NCI-H187 treated with DMSO at 0.1 percent for 48 hours (cell line): ENCODE results near the gene ZNF407.
"Not testable (repeated sequence)": the region's sequence is repeated elsewhere in the genome, so short reads cannot be mapped to it uniquely, and the experiment has no call there.

Experiments used
- DNase-seq: peaks from one replicate; lab custom pipeline; 2025; lab: John Stamatoyannopoulos, UW

The ZNF407 gene

DNA sequence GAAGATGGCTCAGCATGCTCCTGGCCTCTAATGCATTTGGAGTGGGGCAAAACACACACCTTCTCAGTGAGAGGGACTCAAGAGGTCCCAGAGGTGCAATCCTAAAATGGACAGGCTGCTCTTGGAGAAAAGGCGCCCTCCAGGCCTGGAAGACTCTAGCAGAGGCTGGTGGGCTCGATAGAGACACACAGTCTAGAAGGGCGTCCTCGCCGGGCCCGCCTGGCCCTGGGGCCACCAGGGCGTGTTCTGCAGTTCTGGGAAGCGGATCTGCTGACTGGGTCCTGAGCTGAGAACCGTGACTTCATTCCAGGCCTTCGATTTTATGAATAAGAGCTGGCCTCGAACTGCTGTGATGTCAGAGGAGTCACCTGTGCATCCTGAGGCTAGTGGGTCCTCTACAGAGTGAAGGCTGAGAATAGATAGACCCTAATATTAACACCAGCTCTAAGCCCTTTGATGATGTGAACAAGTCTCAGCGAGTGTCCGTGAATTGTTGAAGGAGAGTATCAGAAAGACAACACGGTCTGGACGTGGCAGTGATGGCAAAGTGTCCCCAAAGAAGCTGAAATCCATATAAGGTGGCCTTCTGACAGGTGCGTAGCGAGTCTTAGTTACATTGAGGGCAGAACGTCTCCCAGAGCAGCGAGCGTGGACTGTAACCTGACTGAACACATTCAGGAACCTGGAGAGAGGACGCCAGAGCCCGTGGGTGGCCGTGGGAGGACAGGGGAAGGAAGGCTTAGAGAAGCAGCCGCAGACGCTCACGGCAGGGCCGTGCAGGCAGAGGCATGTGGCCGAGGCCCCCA, 474.4 kb downstream of the ZNF407 start:
- no peak for DNase-seq

DNA sequence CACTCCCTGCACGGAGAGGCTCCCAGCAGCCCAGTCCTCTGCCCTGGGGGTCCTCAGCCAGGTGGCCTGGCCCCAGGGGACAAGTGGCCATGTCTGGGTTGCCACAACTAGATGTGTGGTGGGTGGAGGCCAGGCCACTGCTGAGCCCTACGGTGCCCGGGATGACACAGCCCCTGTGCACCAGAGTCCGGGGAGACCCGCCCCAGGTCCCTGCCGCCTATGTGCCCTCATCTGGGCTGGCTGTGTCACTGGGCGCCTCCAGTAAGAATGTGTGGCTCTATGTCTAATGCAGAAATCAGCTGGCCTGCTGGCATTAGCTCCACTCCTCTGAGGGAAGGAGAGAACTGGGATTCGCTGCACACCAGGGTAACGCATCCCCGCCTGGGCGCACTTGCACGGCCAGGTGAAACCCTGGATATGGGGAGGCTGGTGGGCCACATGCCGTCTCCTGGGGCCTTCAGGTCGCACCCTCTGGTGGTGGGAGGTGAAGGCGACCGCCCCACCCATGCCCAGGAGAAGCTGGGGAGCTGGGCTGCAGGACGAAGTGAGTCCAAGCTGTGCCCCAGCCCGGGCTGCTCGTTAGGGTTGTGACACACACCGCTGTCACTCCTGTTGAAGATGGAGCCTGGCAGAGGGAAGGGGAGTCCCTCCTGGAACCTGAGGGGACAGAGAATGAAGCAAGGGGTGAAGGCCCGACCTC, 475.2 kb downstream of the ZNF407 start:
- no peak for DNase-seq

DNA sequence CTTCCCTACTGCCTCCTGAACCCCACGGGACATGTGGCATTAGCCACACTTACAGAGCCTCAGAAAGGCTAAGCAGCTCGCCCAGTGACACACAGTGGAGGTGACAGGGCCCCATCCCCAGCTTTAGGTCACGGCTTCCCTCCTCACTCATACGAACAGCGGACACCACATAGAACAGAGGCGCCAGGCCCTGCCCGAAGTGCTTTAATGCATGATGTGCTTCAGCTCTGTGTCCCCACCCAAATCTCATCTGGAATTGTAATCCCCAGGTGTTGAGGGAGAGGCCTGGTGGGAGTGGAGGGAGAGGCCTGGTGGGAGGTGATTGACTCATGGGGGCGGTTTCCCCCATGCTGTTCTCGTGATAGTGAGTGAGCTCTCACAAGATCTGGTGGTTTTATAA, 476.0 kb downstream of the ZNF407 start:
- DNase-seq: no peak

DNA sequence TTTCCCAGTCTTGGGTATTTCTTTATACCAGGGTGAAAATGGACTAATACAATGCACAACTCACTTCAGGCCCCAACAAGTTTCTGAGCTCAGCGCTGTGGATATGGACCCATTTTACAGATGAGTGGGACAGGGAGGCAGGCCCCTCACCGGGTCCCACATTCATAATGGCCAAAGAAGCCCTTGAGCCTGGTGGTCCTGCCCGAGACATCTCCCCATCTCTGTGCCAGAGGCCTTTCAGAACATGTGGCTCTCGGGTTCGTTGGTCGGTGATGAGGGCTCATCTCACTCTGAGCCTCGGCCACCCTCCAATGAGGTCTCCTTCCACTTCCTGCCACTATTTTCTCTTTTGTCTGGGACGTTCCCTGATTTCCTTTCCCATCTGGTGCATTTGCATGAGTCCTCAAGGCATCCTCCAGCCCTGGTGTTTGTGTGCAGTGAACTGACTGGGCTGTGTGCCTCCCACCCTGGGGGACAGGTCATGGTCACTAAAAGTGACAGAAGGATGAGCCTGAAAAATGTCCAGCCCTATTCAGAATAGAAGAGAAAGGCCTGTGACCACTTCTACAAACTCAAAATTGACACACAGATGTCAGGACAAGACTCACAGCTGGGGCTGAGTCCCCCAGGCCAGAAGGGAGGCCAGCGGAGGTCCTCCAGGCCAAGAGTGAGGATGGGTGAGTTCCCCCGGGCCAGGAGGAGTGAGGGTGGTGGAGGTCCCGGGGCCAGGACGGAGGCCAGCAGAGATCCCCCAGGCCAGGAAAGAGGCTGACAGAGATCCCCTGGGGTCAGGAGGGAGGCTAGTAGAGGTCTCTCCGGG, 476.7 kb downstream of the ZNF407 start:
- no peak for DNase-seq

DNA sequence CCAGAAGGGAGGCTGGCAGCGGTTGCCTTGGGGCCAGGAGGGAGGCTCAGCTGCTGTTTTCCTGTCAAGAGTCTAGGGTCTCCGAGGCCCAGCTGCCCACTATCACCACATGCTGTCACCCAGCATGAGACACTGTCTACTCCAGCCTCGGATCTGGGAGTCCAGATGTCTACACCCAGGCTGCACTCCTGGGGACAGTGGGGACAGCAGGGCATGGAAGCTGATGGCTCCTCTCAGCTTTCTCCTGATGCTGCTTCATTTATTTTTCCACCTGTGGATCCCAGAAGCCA, 477.3 kb downstream of the ZNF407 start:
- DNase-seq: no peak

DNA sequence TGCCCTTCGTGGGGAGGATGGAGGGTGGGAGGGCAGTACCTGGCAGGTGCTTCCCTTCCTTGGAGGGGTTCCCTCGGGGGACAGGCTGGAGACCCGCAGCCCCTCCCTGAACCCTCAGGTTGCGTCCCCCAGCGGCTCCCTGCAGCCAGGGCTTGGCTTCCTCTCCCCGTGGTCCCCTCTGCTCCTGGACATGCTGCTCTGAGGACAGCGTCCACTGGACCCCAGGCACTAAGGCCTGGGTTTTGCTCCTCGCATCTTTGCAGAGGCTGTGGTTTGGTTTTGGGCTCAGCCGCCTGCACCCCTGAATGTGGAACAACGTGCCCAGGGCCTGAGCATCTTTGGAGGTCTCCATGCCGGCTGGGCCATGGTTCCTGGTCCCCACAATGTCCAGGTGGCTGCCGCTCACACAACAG, 477.8 kb downstream of the ZNF407 start:
- no peak for DNase-seq

DNA sequence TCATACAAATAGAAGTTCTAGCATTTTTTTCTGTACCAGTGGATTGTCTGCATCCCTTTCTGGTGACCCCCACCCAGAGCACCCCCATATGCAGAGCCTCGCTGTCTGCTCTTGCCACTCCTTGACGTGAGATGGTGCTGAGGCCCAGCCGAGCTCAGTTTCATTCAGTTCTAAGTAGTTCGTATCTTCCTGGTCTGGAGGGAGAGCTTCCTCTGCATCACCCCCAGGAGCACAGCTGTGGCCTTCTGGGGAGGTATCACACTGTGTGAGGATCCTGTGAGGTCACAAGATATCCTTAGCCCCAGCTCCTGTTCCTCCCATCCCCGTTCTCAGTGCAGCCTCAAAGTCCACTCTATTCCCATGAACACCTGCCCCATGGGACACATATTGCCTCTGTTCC, 478.6 kb downstream of the ZNF407 start:
- DNase-seq: no peak

DNA sequence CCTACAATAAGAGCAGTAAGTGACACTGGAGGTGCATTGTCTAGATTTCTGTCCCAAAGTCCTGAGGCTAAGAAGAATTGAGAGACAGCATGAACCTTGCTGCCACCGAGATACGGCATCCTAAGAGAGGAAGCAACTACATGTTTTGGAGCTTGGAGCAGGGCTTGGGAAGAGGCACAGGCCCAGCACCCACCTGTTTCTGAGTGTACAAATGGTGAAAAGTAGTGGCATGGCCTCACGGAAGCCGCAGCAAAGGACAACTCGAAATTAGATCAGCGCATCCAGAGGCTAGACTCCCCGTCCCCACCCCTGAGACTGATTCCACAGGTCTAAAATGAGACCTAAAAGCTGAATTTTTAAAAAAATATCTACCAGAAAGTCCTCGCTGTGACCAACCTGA, 483.8 kb downstream of the ZNF407 start:
- no peak for DNase-seq

DNA sequence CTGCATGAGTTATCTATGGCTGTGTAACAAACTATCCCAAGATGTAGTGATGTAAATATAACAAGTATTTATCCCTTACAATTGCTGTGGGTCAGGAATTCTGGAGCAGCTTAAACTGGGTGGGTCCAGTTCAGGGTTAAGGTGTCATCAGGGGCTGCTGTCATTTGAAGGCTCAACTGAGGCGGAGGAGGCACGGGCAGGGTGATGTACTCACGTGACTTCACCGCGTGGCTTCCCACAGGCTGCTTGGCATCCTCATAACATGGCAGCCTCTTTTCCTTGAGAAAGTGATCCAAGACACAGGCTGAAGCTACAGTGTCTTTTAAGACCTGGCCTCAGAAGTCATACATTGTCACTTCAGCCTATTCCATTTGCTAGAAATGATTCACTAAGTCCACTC, 485.5 kb downstream of the ZNF407 start:
- DNase-seq: no peak

DNA sequence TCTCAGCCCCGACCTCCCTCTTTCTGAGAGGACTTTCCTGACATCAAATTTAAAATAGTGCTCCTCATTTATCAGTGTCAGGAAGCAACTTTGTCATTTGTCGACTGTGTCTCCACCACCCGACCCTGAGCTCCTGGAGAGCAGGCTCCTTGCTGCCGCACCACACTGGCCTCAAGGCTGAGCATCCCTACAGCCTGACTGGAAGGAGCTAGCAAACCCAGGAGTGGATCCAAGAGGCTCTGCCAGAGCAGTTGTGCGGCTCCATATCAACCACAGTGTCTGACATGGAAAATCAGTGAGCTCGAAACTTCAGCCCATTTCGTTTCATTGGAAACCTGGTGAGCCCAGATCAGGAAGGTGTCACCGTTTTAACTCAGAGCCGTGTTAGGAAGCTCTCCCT, 486.1 kb downstream of the ZNF407 start:
- DNase-seq: no peak

DNA sequence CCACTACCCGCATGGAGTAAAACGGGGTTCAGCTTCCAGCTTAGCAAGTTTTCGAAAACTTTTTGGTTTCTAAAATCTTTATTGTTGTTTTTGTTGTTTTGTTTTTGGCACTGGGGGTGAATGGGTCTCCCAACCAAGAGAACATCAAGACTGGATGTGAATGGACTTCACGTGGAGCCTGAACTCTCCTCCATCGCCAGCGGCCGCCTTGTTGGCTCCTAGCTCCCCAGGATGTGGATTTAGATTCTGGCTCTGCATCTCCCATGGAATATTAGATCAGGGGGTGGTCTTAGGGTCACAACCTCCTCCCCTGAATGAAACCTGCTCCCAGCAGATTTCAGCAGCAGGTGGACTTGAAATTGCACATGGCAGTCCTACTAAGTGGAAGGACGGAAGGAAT, 488.0 kb downstream of the ZNF407 start:
- not testable (repeated sequence) for DNase-seq

DNA sequence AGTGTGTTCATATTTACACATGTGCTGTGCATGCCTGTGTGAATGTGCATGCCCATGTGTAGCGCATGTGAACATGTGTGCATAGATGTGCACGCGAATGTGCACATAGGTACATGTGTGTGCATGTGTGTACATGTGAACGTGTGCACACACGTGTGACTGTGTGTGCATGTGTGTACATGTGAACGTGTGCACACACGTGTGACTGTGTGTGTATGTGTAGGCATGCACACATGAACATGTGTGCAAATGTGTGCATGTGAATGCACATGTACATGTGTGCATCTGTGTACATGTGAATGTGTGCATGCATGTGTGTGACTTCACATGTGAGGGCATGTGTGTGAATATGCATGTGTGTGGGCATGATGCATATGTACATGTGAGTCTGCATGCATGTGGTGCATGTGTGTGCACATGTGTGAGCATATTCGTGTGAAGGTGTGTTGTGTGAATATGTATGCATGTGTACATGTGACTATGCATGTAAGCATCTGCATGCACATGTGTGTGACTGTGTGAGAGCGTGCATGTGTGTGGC, 488.9 kb downstream of the ZNF407 start:
- DNase-seq: no peak

DNA sequence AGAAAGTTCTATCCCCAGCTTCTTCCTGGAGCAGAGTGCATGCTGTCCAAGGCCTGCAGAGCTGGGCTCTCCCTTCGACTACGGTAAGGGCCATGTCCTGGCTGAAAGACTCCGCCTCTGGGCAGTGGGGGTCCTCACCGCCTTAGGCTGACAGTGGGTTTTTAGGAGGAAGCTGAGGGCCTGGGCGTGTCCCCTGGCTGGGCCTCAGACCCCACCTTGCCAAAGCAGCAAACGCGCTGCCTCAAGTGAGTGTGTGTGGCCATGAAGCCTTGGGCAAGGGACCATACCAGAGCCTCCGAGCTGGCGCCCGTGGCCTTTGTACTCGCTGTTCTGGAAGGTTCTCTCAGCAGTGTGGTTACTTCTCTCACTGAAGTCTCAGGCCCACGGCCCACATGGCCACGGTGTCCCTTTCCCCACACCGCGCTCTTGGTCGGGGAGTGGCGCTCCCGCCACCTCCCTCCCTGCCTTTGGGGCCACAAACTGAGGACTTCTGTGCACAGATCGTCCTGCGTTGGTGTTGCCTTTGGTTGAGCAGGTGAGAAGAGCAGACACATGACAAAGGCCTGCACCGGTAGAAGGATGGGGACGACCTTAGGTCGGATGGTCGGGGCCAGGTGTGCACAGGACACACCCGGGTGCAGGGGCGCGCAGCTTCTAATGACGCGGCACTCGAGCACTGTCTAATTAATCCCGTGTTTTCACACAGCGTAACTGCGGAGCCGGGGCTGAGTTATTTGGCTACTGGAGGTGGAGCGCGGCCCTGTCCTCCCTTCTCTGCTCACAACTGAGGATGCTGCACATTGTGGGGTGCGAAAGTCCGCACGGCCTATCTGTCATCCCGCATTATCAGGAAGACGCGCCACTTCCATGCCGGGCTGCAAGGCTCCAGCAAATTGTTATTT, 489.7 kb downstream of the ZNF407 start:
- DNase-seq: no peak

DNA sequence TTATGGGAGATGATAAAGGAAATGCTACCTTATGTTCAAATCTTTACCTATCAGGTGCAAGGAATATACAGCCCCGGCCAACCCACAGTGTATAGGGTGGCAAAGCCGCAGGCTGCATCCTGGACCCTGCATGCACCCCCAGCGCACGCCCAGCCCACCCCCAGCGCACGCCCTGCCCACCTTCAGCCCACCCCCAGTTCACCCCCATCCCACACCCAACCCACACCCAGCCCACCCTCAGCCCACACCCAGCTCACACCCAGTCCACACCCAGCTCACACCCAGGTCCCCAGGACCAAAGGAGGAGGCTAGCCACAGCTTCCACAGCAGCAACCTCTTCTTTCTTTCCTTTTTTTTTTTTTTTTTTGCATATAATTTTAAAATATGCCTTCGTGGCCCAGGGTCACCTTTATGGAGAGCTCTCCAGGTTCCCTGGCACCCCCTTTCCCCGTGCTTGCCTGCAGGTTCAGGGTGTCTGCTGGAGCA, 490.4 kb downstream of the ZNF407 start:
- no peak for DNase-seq

DNA sequence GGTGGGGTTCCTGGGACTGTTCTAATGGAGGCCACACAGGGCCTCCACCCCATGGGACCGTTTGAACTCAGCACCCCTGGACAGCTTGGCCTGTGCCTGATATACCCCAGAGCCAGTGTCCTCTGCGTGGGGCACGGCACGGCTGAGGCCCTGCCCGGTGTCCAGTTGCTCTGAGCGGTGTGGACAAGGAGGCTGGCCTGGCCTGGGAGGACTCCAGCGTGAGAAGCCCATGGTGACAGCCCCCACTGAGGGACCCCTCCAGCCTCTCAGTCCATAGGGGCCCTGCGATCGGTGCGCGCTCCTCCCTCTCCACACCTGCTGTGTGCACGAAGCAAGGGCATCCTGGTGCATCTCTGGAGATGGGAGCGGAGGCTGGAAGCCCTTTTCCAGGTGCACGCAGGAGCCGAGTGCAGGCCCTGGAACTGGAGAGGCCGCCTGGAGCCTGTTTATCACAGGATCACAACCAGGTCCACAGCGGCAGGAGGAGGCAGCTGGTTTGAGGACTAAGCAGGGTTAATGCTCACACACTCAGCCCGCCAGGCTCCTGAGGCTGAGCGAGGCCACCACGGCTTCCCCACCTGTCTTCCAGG, 491.0 kb downstream of the ZNF407 start:
- DNase-seq: no peak

DNA sequence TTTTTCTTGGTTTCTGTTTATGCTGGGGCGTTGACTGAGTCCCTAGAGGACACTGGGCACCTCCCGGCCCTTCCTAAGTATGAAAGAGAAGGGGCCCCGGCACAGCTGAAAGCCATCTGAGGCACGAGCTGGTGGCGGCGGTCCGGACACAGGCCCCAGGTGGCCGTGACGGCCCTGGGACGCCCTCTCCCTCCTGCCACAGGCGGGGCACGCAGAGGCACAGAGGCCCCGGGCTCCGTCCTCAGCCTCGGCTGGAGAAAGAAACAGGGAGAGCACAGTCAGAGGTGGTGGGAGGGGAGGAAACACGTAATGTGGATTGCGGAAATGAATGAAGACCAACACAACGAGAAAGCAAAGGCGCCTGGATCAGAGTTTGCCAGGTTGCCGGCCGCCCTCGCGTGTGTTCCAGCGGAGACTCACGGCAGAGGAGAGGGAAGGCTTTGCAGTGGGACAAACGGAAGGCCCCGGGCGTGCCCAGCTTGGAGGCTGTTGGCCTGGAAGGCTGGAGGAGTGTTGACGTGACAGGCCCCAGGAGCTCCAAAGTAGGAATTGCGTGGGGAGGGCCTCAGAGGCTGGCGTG, 492.2 kb downstream of the ZNF407 start:
- DNase-seq: no peak

DNA sequence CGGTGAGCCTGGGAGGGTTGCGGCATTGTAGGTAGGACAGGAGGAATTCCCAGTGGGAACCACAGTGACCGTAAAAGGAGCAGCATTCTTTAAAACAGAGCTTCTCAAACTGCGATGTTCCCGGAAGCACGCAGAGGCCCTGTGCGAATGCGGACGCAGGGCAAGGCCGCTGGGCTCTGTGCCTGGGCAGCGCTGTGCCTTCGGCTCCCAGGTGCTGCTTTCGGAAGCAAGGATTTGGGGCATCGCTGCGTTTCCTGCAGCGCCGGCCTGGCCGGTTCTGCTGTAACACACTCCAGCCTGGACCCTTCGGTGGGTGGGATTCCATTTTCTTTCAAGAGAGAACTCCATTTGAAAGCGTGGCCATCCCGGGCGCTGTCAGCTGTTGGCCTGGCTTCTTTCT, 492.7 kb downstream of the ZNF407 start:
- no peak for DNase-seq

DNA sequence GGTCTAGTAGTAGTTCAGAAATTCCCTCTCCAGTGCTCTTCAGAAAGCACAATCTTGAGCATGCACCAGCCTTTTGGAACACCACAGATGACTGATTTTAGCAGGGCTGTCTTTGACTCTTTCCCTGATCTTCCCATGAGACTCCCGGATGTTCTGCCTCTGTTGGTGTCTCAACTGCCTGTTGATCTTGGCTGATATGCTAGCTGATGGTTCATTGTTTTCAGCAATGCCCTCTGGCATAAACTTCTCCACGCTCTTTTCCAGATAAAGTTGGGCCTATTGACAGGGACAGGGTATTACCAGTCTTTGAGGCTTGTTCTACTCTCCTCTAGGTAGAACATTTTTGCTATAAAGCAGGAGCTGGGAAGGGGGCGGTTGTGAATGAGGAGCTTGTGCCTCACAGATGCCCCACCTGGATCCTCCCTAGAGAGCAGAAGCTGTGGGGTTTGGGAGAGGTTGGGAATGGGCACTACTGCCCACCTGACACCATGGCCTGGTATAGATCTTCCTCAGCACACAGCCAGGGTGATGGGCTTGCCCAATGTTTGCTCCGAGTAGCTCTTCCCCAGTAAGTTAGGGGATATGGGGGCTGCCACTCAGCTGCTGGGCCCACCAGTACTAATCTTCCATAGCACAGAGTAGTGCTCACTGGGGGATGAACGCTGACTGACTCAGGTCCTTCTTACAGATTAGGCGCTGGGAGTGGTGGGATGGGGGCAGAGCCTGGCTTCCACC, 500.0 kb downstream of the ZNF407 start:
- no peak for DNase-seq

DNA sequence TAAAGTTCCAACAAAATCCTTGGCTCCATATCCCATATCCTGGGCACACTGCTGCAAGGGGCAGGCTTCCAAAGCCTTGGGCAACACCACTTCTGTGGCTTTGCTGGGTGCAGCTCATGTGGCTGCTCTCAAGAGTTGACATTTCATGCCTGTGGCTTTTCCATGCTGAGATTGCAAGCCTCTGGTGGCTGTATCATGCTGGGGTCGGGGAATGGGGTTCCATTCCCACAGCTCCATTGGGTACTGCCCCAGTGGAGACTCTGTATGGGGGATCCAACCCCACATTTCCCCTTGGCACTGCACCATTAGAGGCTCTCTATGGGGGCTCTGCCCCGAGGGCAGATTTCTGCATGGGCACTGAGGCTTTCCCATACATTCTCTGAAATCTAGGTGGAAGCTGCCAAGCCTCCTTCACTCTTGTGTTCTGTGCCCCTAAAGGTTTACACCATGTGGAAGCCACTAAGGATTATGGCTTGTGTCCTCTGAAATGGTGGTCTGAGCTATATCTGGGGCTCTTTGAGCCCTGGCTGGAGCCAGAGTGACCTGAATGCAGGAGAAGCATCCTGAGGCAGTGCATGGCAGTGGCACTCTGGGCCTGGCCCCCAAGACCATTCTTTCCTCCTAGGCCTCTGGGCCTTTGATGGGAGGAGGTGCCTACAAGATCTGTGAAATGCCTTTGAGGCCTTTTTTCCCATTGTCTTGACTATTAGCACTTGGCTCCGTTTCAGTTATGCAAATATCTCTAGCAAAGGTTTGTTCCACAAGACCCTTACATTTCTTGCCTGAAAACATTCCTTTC, 503.4 kb downstream of the ZNF407 start:
- DNase-seq: no peak
